ENCODE results near the gene C11orf68. TPM values are rescaled to one million over a fixed set of nuclear protein-coding genes. Genes with fewer than 3 reads are reported as not detected.

C11orf68 gene
- total and polyA plus RNA-seq, 9 of the 15 experiments (the other 6 are each of a cell fraction or from before 2014, with no cell fraction given), result 3.6 to 35.9 (median 12.8) TPM

GRCh38 chr11:65903715-65904114 lies 15.1 kb downstream of the C11orf68 start (continued):
- TF ChIP-seq CGGBP1 (CRISPR knock-in tag; IDR thresholded peaks at IDR 0.05) (no peak), MAX (CRISPR knock-in tag; IDR thresholded peaks at IDR 0.05) (no peak), FOXK2 (conservative IDR thresholded peaks at IDR 0.05 in 1 of 2, IDR thresholded peaks at IDR 0.05 in 1 of 2; ENCODE audit: low read depth in 2 of 2) (no peak), ZNF398 (CRISPR knock-in tag; IDR thresholded peaks at IDR 0.05) (no peak)

GRCh38 chr11:65903068-65903481 lies 15.8 kb downstream of the C11orf68 start:
- no TSS peak for BruUV-seq (replicated peaks)
- Histone ChIP-seq H3K9me1 (ENCODE audit: control insufficient read depth, insufficient read depth, low read length) (no peaks in the 10 kb centered on the region), H3K4me3 (no peak overlapping the region), H3K36me3 (ENCODE audit: control insufficient read depth, insufficient read depth, low read length) (peaks cover 13% of the 10 kb centered on the region; the same call in 2 of the 3 replicates), H4K20me1 (replicated peaks; ENCODE audit: control insufficient read depth, insufficient read depth, low read length) (peaks cover 4% of the 10 kb centered on the region; the same call in 1 of the 2 replicates), H3K27me3 (ENCODE audit: control insufficient read depth in 2 of 2, insufficient read depth in 2 of 2, low read length in 2 of 2) (no peaks in the 10 kb centered on the region), H3K27ac (ENCODE audit: extremely low read depth, low read depth, low read length) (peak overlapping the region; percentile 76), H3K79me2 (ENCODE audit: control insufficient read depth, insufficient read depth, low read length) (peaks cover 21% of the 10 kb centered on the region), H3K9ac (ENCODE audit: insufficient read depth in 1 of 2, low read depth in 2 of 2, low read length in 2 of 2) (peak overlapping the region; percentile 42 to 88; a peak in 3 of 4 replicates), H3K9me3 (replicated peaks; ENCODE audit: control insufficient read depth, insufficient read depth, low read depth, low read length) (no peaks in the 10 kb centered on the region), H3K4me1 (replicated peaks in 1 of 2; ENCODE audit: control insufficient read depth in 2 of 2, insufficient read depth in 2 of 2, low read length in 2 of 2) (peaks cover 44 to 64% of the 10 kb centered on the region in 2 experiments), H3K4me2 (ENCODE audit: insufficient read depth, low read length) (peak overlapping the region; percentile 64), H2AFZ (ENCODE audit: low read depth, low read length) (peak overlapping the region; percentile 73)
- ChIA-PET CTCF (ENCODE audit: low intra/inter-chr PET ratio) (no interaction called here), POLR2A (interaction anchor here (0.7 to 8.0 kb wide), 5 partner anchors 10 to 34 kb away, joined by 3 to 136 read pairs (median 3); partner anchors contain the start of genes CCDC85B and FIBP)
- 0% methylated on average over 5 of the region's 5 CpGs for WGBS (ENCODE audit: insufficient coverage, low coverage, missing lambda C conversion rate)
- FAIRE-seq (peak; percentile 64), DNase-seq (ENCODE audit: extremely low read depth in 1 of 4, low spot score in 3 of 4) (peak; percentile 53 to 78 (median 60)), ATAC-seq (peak; percentile 8)
- intact Hi-C loops (cut with micrococcal nuclease) (loop anchor here (5.0 kb wide), 1 partner anchor 46 kb away; the partner anchor contains the start of gene CFL1), in situ Hi-C loops (cut with MboI) (no loop called here)
- no peak for TF ChIP-seq ZNF408 (CRISPR knock-in tag; IDR thresholded peaks at IDR 0.05; ENCODE audit: low read depth)
- TF ChIP-seq MAZ (CRISPR knock-in tag; conservative IDR thresholded peaks at IDR 0.05 in 1 of 2, IDR thresholded peaks at IDR 0.05 in 1 of 2), result peak; percentile 50 to 76
- no peak for TF ChIP-seq PHF20 (IDR thresholded peaks at IDR 0.05; ENCODE audit: partially characterized antibody)
- no peak for TF ChIP-seq WHSC1 (IDR thresholded peaks at IDR 0.05; ENCODE audit: low read length)
- TF ChIP-seq SRSF1 (IDR thresholded peaks at IDR 0.05; ENCODE audit: low read depth, low read length), result no peak
- no peak for TF ChIP-seq MCM7 (IDR thresholded peaks at IDR 0.05)
- no peak; the same call in 1 of the 2 replicates for TF ChIP-seq MYNN (IDR thresholded peaks at IDR 0.05)
- no peak for TF ChIP-seq MYNN (CRISPR knock-in tag; IDR thresholded peaks at IDR 0.05)
- no peak for TF ChIP-seq NKRF (IDR thresholded peaks at IDR 0.05; ENCODE audit: borderline replicate concordance)
- no peak for TF ChIP-seq MAFF (IDR thresholded peaks at IDR 0.05; ENCODE audit: low read length)
- TF ChIP-seq NCOR1 (IDR thresholded peaks at IDR 0.05), result no peak
- no peak for TF ChIP-seq HNRNPL (IDR thresholded peaks at IDR 0.05; ENCODE audit: low read depth, low read length)
- TF ChIP-seq U2AF2 (optimal IDR thresholded peaks at IDR 0.05; ENCODE audit: low read depth, low read length), result no peak
- no peak for TF ChIP-seq C11orf30 (IDR thresholded peaks at IDR 0.05; ENCODE audit: low read depth)
- TF ChIP-seq L3MBTL2 (IDR thresholded peaks at IDR 0.05), result no peak
